SKM-1 treated with dmso at 0.1 percent for 144 hours (cell line): Measurements from ENCODE around the gene HLA-DQB1.
"Not testable (repeated sequence)": the region's sequence is repeated elsewhere in the genome, so short reads cannot be mapped to it uniquely, and the experiment has no call there.

Source experiments
- DNase-seq: peaks from one replicate; lab custom pipeline; 2025; ENCODE audit not compliant: unreplicated experiment; lab: John Stamatoyannopoulos, UW

The HLA-DQB1 gene

GRCh38 chr6:32662836-32663235 lies 3.6 kb downstream of the HLA-DQB1 start:
- no peak for DNase-seq

GRCh38 chr6:32662099-32662498 lies 4.4 kb downstream of the HLA-DQB1 start:
- DNase-seq = no peak

- DNase-seq = no peak
These were observed 6.4 kb downstream of the HLA-DQB1 start for GRCh38 chr6:32659856-32660595.

- DNase-seq = no peak
These were observed 8.1 kb downstream of the HLA-DQB1 start for GRCh38 chr6:32658268-32658897.

GRCh38 chr6:32657819-32658218 lies 8.6 kb downstream of the HLA-DQB1 start:
- DNase-seq = not testable (repeated sequence)

- DNase-seq = not testable (repeated sequence)
These were observed 9.1 kb downstream of the HLA-DQB1 start for GRCh38 chr6:32657329-32657728.

GRCh38 chr6:32655203-32655710 lies 11.2 kb downstream of the HLA-DQB1 start:
- DNase-seq = no peak

- no peak for DNase-seq
These were observed 21.3 kb downstream of the HLA-DQB1 start for GRCh38 chr6:32645047-32645703.

GRCh38 chr6:32643904-32644303 lies 22.6 kb downstream of the HLA-DQB1 start:
- no peak for DNase-seq

GRCh38 chr6:32642720-32643106 lies 23.7 kb downstream of the HLA-DQB1 start:
- no peak for DNase-seq

- not testable (repeated sequence) for DNase-seq
These were observed 24.4 kb downstream of the HLA-DQB1 start for GRCh38 chr6:32641785-32642719.

- DNase-seq = no peak
These were observed 25.3 kb downstream of the HLA-DQB1 start for GRCh38 chr6:32641122-32641521.

GRCh38 chr6:32639440-32640394 lies 26.7 kb downstream of the HLA-DQB1 start:
- no peak for DNase-seq

- DNase-seq = no peak
These were observed 27.8 kb downstream of the HLA-DQB1 start for GRCh38 chr6:32638532-32639219.

GRCh38 chr6:32637883-32638282 lies 28.6 kb downstream of the HLA-DQB1 start:
- no peak for DNase-seq

- no peak for DNase-seq
These were observed 29.1 kb downstream of the HLA-DQB1 start, which contains the start of gene HLA-DQA1 for GRCh38 chr6:32637219-32637880. HLA-DQA1 (plus strand) TSS chr6:32637406; CDS start chr6:32637459, 53 bp downstream.

- DNase-seq = no peak
These were observed 30.8 kb downstream of the HLA-DQB1 start for GRCh38 chr6:32635526-32636123.

GRCh38 chr6:32629793-32630192 lies 36.7 kb downstream of the HLA-DQB1 start:
- not testable (repeated sequence) for DNase-seq
